ENCODE data around the gene GALE.
"Not testable (repeated sequence)": the region's sequence is repeated elsewhere in the genome, so short reads cannot be mapped to it uniquely, and the experiment has no call there.

GALE gene

GRCh38 chr1:23800400-23801337, at the start of gene GALE:
TSS of gene GALE (minus strand) at chr1:23800754. CDS start at chr1:23799007, 1,747 bp downstream.
- peak; percentile 86 to 90 for DNase-seq

GRCh38 chr1:23848673-23849616, 48.4 kb upstream of the GALE start:
- DNase-seq: no peak

GRCh38 chr1:23847482-23848095, 47.0 kb upstream of the GALE start:
- DNase-seq: not testable (repeated sequence)

GRCh38 chr1:23845163-23845562, 44.6 kb upstream of the GALE start:
- DNase-seq: no peak

- no peak for DNase-seq
Measured at GRCh38 chr1:23843644-23844043, 43.1 kb upstream of the GALE start.

- peak; percentile 60 for DNase-seq
Measured at GRCh38 chr1:23838401-23838866, 37.9 kb upstream of the GALE start.

- no peak for DNase-seq
Measured at GRCh38 chr1:23837908-23838307, 37.4 kb upstream of the GALE start.

- DNase-seq: peak in 1 of 2 donors; percentile 27
Measured at GRCh38 chr1:23836037-23836436, 35.5 kb upstream of the GALE start.

GRCh38 chr1:23834156-23834555, 33.6 kb upstream of the GALE start:
- DNase-seq: not testable (repeated sequence)

- DNase-seq: no peak
Measured at GRCh38 chr1:23827717-23828116, 27.2 kb upstream of the GALE start.

GRCh38 chr1:23826590-23826989, 26.0 kb upstream of the GALE start:
- DNase-seq: not testable (repeated sequence)

GRCh38 chr1:23825762-23826522, 25.4 kb upstream of the GALE start:
- no peak for DNase-seq

- DNase-seq: peak; percentile 70 to 91
Measured at GRCh38 chr1:23825076-23825761, 24.7 kb upstream of the GALE start, which contains the start of gene HMGCL. TSS of gene HMGCL (minus strand) at chr1:23825429. CDS start at chr1:23825415, 14 bp downstream.

GRCh38 chr1:23824711-23825075, 24.1 kb upstream of the GALE start:
- DNase-seq: no peak

GRCh38 chr1:23823767-23824166, 23.2 kb upstream of the GALE start:
- no peak for DNase-seq

- no peak for DNase-seq
Measured at GRCh38 chr1:23817633-23818032, 17.1 kb upstream of the GALE start.

- peak in 1 of 2 donors; percentile 35 for DNase-seq
Measured at GRCh38 chr1:23816906-23817305, 16.4 kb upstream of the GALE start.

GRCh38 chr1:23816361-23816760, 15.8 kb upstream of the GALE start:
- no peak for DNase-seq

GRCh38 chr1:23814016-23814415, 13.5 kb upstream of the GALE start:
- DNase-seq: no peak

- DNase-seq: peak; percentile 15 to 92
Measured at GRCh38 chr1:23810818-23811540, 10.4 kb upstream of the GALE start.

- peak; percentile 30 to 86 for DNase-seq
Measured at GRCh38 chr1:23809751-23810171, 9.2 kb upstream of the GALE start.

Measured in bone marrow (tissue), 2 donors.